K562 (cell line): Measurements from ENCODE around the gene RPRD1B. TPM values are rescaled to one million over a fixed set of nuclear protein-coding genes. Genes with fewer than 3 reads are reported as not detected.
A peak's percentile ranks its signal among the peaks of the same experiment; 100 is the strongest.

Experiments
- ATAC-seq: fragments of 200-7000 bp; cut with Tn5 transposase; 3 replicates; pipeline ENCODE4 v1.9.1; 2020; ENCODE audit warnings: moderate library complexity
- BruUV-seq: library from RNA; stranded (reverse); fragments of 400-500 nt; replicated peaks from 2 replicates; lab custom pipeline; 2021; lab: Mats Ljungman, UMichigan
- CTCF ChIA-PET: fragments of 300-600 bp; formaldehyde crosslinking; extraction: SDS; loops from one replicate; lab custom pipeline; 2021; ENCODE audit warnings: low intra/inter-chr PET ratio; lab: Yijun Ruan, JAX
- POLR2A ChIA-PET: fragments of 300-600, 350-650 bp; sonication (Branson Sonifier 250); formaldehyde crosslinking; extraction: SDS; loops from one replicate; lab custom pipeline; 2021; ENCODE audit warnings: antibody characterized with exemption, inconsistent platforms; lab: Yijun Ruan, JAX
- DNase-seq, 4 experiments: peaks; one replicate each; pipeline versions ENCODE4 v3.0.0 to v3.0.0-alpha.2; 2011 to 2018; ENCODE audit warnings: low spot score in 3 of 4, mixed read lengths in 3 of 4; ENCODE audit errors: extremely low read depth in 1 of 4
- FAIRE-seq: peaks from 2 replicates; lab custom pipeline; 2011; peaks lifted over from hg19 to GRCh38; lab: Jason Lieb, UNC
- H2AFZ ChIP-seq: 2 replicates; pipeline ENCODE4 v1.6.0; 2011; ENCODE audit warnings: low read depth, low read length, control low read depth, inconsistent platforms
- H3K27ac ChIP-seq: fragments of 200-600 bp; 3 replicates; pipeline ENCODE4 v1.8.0; 2011; ENCODE audit warnings: low read depth, mild to moderate bottlenecking, control low read depth, inconsistent platforms, low read length, moderate library complexity, mixed read lengths; ENCODE audit errors: extremely low read depth
- H3K27me3 ChIP-seq, 2 experiments: fragments of 300-600 bp in 1 of 2; 2 replicates in 1 of 2; 3 replicates in 1 of 2; pipeline versions ENCODE4 v1.6.0 to v1.8.0; 2011; ENCODE audit warnings: inconsistent platforms in 2 of 2, low read length in 2 of 2, mild to moderate bottlenecking in 1 of 2, mixed read lengths in 1 of 2, moderate library complexity in 1 of 2; ENCODE audit not compliant: control insufficient read depth in 2 of 2, insufficient read depth in 2 of 2
- H3K36me3 ChIP-seq: fragments of 300-600 bp; 3 replicates; pipeline ENCODE4 v1.8.0; 2011; ENCODE audit warnings: mild to moderate bottlenecking, low read length, inconsistent platforms; ENCODE audit not compliant: control insufficient read depth, insufficient read depth
- H3K4me1 ChIP-seq, 2 experiments: fragments of 200-600 bp in 1 of 2; replicated peaks in 1 of 2; 2 replicates in 1 of 2; 3 replicates in 1 of 2; pipeline versions ENCODE4 v1.5.1 to v1.8.0; 2011; ENCODE audit warnings: inconsistent platforms in 2 of 2, low read length in 2 of 2, mild to moderate bottlenecking in 1 of 2, mixed read lengths in 1 of 2, moderate library complexity in 1 of 2; ENCODE audit not compliant: control insufficient read depth in 2 of 2, insufficient read depth in 2 of 2
- H3K4me2 ChIP-seq: 2 replicates; pipeline ENCODE4 v1.6.1; 2011; ENCODE audit warnings: low read length, control low read depth, inconsistent platforms, mixed read lengths; ENCODE audit not compliant: insufficient read depth
- H3K4me3 ChIP-seq: fragments of 200-600 bp; sonication (generic), shearing (Covaris generic); 2 replicates; pipeline ENCODE4 v1.5.1; 2016; ENCODE audit warnings: control low read depth, inconsistent platforms
- H3K79me2 ChIP-seq: fragments of 200-600 bp; 3 replicates; pipeline ENCODE4 v1.8.0; 2011; ENCODE audit warnings: low read length, inconsistent platforms; ENCODE audit not compliant: control insufficient read depth, insufficient read depth
- H3K9ac ChIP-seq, 2 experiments: 2 replicates each; pipeline versions ENCODE4 v1.6.0 to v1.6.1; 2011; ENCODE audit warnings: low read depth in 2 of 2, low read length in 2 of 2, control low read depth in 1 of 2, inconsistent platforms in 1 of 2, mild to moderate bottlenecking in 1 of 2, mixed read lengths in 1 of 2; ENCODE audit not compliant: insufficient read depth in 1 of 2
- H3K9me1 ChIP-seq: one replicate; pipeline ENCODE4 v1.6.0; 2011; ENCODE audit warnings: inconsistent platforms, mild to moderate bottlenecking, low read length, moderate library complexity; ENCODE audit not compliant: control insufficient read depth, insufficient read depth
- H3K9me3 ChIP-seq: replicated peaks from 2 replicates; pipeline ENCODE4 v1.5.1; 2011; ENCODE audit warnings: low read depth, low read length, inconsistent platforms; ENCODE audit not compliant: control insufficient read depth, insufficient read depth
- H4K20me1 ChIP-seq: replicated peaks from 2 replicates; pipeline ENCODE4 v1.6.1; 2011; ENCODE audit warnings: low read length, inconsistent platforms, mixed read lengths; ENCODE audit not compliant: control insufficient read depth, insufficient read depth
- ARID1B ChIP-seq: fragments of 450-650 bp; IDR thresholded peaks from 2 replicates; pipeline ENCODE4 v1.6.1; 2016; ENCODE audit warnings: antibody characterized with exemption, mild to moderate bottlenecking, inconsistent platforms
- CBFA2T2 ChIP-seq: fragments of 450-650 bp; conservative IDR thresholded peaks from 2 replicates; pipeline ENCODE4 v1.6.1; 2017; ENCODE audit warnings: mild to moderate bottlenecking
- CBFA2T3 ChIP-seq: fragments of 450-650 bp; IDR thresholded peaks from 2 replicates; pipeline ENCODE4 v1.6.1; 2017
- CTBP1 ChIP-seq: fragments of 450-650 bp; IDR thresholded peaks from 2 replicates; pipeline ENCODE4 v1.6.1; 2016; ENCODE audit warnings: borderline replicate concordance
- JUNB ChIP-seq: fragments of 450-650 bp; formaldehyde crosslinking; conservative IDR thresholded peaks from 2 replicates; pipeline ENCODE4 v1.4.0; 2020; ENCODE audit warnings: mild to moderate bottlenecking
- MEIS2 ChIP-seq: fragments of 450-650 bp; IDR thresholded peaks from 2 replicates; pipeline ENCODE4 v1.6.1; 2014; ENCODE audit warnings: mild to moderate bottlenecking; ENCODE audit not compliant: partially characterized antibody
- POLR2AphosphoS5 ChIP-seq: IDR thresholded peaks from 2 replicates; pipeline ENCODE4 v1.6.1; 2011; ENCODE audit warnings: mild to moderate bottlenecking, low read depth, low read length, moderate library complexity; ENCODE audit not compliant: control insufficient read depth, insufficient read depth
- RCOR1 ChIP-seq, 2 experiments: IDR thresholded peaks; 2 replicates each; pipeline ENCODE4 v1.6.1; 2012; ENCODE audit warnings: low read depth in 2 of 2, low read length in 2 of 2, borderline replicate concordance in 1 of 2, improper control_type of control experiment in 1 of 2
- STAT5A ChIP-seq: IDR thresholded peaks from 2 replicates; pipeline ENCODE4 v1.6.1; 2012; ENCODE audit warnings: low read length, inconsistent platforms, borderline replicate concordance
- TAL1 ChIP-seq: fragments of 450-650 bp; IDR thresholded peaks from 2 replicates; pipeline ENCODE4 v1.6.1; 2016; ENCODE audit warnings: mild to moderate bottlenecking
- ZNF696 ChIP-seq: fragments of 250-450 bp; sonication (Bioruptor Pico); conservative IDR thresholded peaks from 2 replicates; pipeline ENCODE4 v1.4.0; 2020; ENCODE audit warnings: mild to moderate bottlenecking, moderate library complexity
- WGBS: fragments of 100-300 bp; shearing (Covaris generic); methylation state at CpG from one replicate; pipeline ENCODE4 v1.1.6; 2016; ENCODE audit warnings: low coverage, mixed read lengths; ENCODE audit not compliant: insufficient coverage; ENCODE audit errors: missing lambda C conversion rate; 5-methylcytosine and 5-hydroxymethylcytosine counted together
- in situ Hi-C: fragments of 300-500 bp; cut with MboI; formaldehyde crosslinking; loops from 4 replicates; pipeline ENCODE4 v1.15.0; 2018; ENCODE audit warnings: inconsistent platforms, mixed read lengths
- intact Hi-C: fragments of 100-400 bp; cut with micrococcal nuclease; formaldehyde crosslinking; loops from 2 replicates; pipeline ENCODE4 v1.14.2; 2022
- polyA plus RNA-seq, 8 experiments: library from polyadenylated mRNA; depleted of rRNA in 4 of 8; stranded (reverse) in 5 of 8; unstranded in 3 of 8; fragments of >200 nt; fragmentation: Nextera tagmentation in 2 of 8; fragmentation: Illumina TruSeq in 1 of 8; extraction: Ambion mirVana in 2 of 8; extraction: Trizol in 1 of 8; gene quantifications; 2 replicates each; pipeline versions ENCODE4 v1.2.1 to v1.2.3, GENCODE V29; 2011 to 2014; ENCODE audit warnings: inconsistent platforms in 1 of 8, missing spikeins in 1 of 8
- total RNA-seq, 7 experiments: library from RNA; depleted of rRNA in 6 of 7; stranded (reverse); fragments of >200 nt in 6 of 7; fragmentation: Illumina TruSeq in 2 of 7; extraction: Trizol in 2 of 7; gene quantifications; 2 replicates each; pipeline versions ENCODE4 v1.2.1 to v1.2.3, GENCODE V29; 2011 to 2021; ENCODE audit warnings: low replicate concordance in 1 of 7

The RPRD1B gene
- total and polyA plus RNA-seq, 9 of the 15 experiments (the other 6 are each of a cell fraction or from before 2014, with no cell fraction given), result 5.5 to 43.0 (median 24.4) TPM

DNA sequence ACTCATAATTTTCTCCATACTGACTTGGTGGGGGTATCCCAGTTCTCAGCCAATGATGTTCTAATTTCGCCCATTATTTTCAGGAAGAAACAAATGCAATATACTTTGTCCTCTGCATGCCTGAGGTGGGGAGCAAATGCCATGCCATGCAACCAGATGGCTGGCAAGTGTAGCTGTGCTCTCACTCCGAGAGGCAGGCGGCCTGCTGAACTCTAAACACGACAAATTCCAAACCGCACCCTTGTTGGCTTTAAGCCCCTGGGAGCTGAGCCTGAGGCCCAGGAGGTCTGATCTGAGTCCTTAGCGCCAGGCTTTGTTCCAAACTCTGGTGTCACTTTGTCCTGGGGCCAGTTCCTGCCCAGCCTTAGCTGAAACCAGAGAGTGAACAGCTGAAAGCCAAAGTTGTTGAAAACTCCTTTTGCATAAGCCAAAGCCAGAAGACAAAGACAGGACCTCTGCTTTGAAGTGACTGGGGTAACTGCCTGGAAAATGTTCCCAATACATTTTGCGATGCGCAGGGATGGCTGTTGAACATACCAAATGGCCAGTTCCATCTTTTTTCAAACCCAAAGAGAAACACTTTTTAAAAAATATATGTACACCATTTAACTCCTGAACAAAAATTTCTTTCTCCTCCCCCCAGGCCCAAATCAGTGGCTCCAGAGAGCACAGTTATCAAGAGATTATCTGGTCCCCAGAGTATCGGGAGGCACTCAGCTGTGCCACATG lies 46.5 kb upstream of the RPRD1B start:
- TF ChIP-seq CTBP1 (no peak), POLR2AphosphoS5 (peak; percentile 45; the same call in 1 of the 2 replicates), CBFA2T2 (peak; percentile 71; the same call in 1 of the 2 replicates), TAL1 (peak; percentile 58; the same call in 1 of the 2 replicates), JUNB (CRISPR knock-in tag) (no peak), RCOR1 (IDR thresholded peaks at IDR 0.05; ENCODE audit: borderline replicate concordance in 1 of 2, low read depth in 2 of 2, low read length in 2 of 2) (0 out of 4 replicates have a peak, but pooled peaks of 1 of the 2 experiments have one; percentile 15), MEIS2 (no peak), ZNF696 (CRISPR knock-in tag) (no peak), CBFA2T3 (peak; percentile 80), ARID1B (peak; percentile 31; the same call in 1 of the 2 replicates), STAT5A (peak; percentile 27; the same call in 1 of the 2 replicates)
- Histone ChIP-seq H3K9me1 (peaks cover 9% of the 10 kb centered on the region), H2AFZ (no peak overlapping the region), H3K4me3 (no peak overlapping the region), H3K27me3 (no peaks in the 10 kb centered on the region), H3K36me3 (peaks cover 92% of the 10 kb centered on the region), H3K27ac (no peak overlapping the region), H3K4me1 (peaks cover 3 to 8% of the 10 kb centered on the region in 2 experiments; a peak in 3 of 5 replicates), H4K20me1 (peaks cover 8% of the 10 kb centered on the region), H3K9me3 (no peaks in the 10 kb centered on the region), H3K9ac (no peak overlapping the region), H3K79me2 (no peaks in the 10 kb centered on the region), H3K4me2 (no peak overlapping the region)
- DNase-seq, result no peak
- no peak for ATAC-seq
- FAIRE-seq, result no peak
- no TSS peak for BruUV-seq
- in situ Hi-C loops, result no loop called here
- CTCF ChIA-PET, result no interaction called here
- POLR2A ChIA-PET, result no interaction called here
- intact Hi-C loops, result no loop called here
- WGBS, result 84% methylated on average over 9 of the region's 9 CpGs
